Stimulated activated CD8-positive, alpha-beta memory T cell treated with anti-CD3 and anti-CD28 coated beads, Interleukin-7, amount 100 ng/mL, for 1 hour (primary cell): ENCODE measurements around the gene USP32.
"Not testable (repeated sequence)": the region's sequence is repeated elsewhere in the genome, so short reads cannot be mapped to it uniquely, and the experiment has no call there.

Experiments
- DNase-seq, 2 donors: peaks; one replicate each; pipeline ENCODE4 v3.0.0-alpha.2; 2020; ENCODE audit warnings: low read depth in 2 of 2

USP32 gene

GRCh38 chr17:60231691-60232090, 160.2 kb downstream of the USP32 start:
- DNase-seq: no peak

- no peak for DNase-seq
These were observed 160.7 kb downstream of the USP32 start for GRCh38 chr17:60231234-60231633.

GRCh38 chr17:60230358-60230757, 161.6 kb downstream of the USP32 start:
- no peak for DNase-seq

- no peak for DNase-seq
These were observed 162.6 kb downstream of the USP32 start for GRCh38 chr17:60229188-60229802.

- not testable (repeated sequence) for DNase-seq
These were observed 164.7 kb downstream of the USP32 start for GRCh38 chr17:60227276-60227675.

GRCh38 chr17:60224064-60224463, 167.9 kb downstream of the USP32 start:
- DNase-seq: no peak

GRCh38 chr17:60223456-60223855, 168.5 kb downstream of the USP32 start:
- no peak for DNase-seq

GRCh38 chr17:60218774-60219173, 173.2 kb downstream of the USP32 start:
- not testable (repeated sequence) for DNase-seq

GRCh38 chr17:60215895-60216294, 176.0 kb downstream of the USP32 start:
- DNase-seq: not testable (repeated sequence)

GRCh38 chr17:60211282-60211681, 180.7 kb downstream of the USP32 start:
- DNase-seq: not testable (repeated sequence)

- not testable (repeated sequence) for DNase-seq
These were observed 183.6 kb downstream of the USP32 start for GRCh38 chr17:60208302-60208701.

- not testable (repeated sequence) for DNase-seq
These were observed 186.2 kb downstream of the USP32 start for GRCh38 chr17:60205782-60206181.

- DNase-seq: not testable (repeated sequence)
These were observed 193.3 kb downstream of the USP32 start for GRCh38 chr17:60198630-60199029.

GRCh38 chr17:60194141-60194540, 197.8 kb downstream of the USP32 start:
- DNase-seq: not testable (repeated sequence)

GRCh38 chr17:60193482-60193881, 198.5 kb downstream of the USP32 start:
- no peak for DNase-seq

GRCh38 chr17:60193032-60193431, 198.9 kb downstream of the USP32 start:
- DNase-seq: not testable (repeated sequence)

- DNase-seq: not testable (repeated sequence)
These were observed 201.9 kb downstream of the USP32 start for GRCh38 chr17:60190032-60190431.

GRCh38 chr17:60188759-60189158, 203.2 kb downstream of the USP32 start:
- DNase-seq: no peak

GRCh38 chr17:60186846-60187745, 204.8 kb downstream of the USP32 start:
- not testable (repeated sequence) for DNase-seq

GRCh38 chr17:60186372-60186771, 205.6 kb downstream of the USP32 start:
- DNase-seq: not testable (repeated sequence)

- not testable (repeated sequence) for DNase-seq
These were observed 211.6 kb downstream of the USP32 start for GRCh38 chr17:60180380-60180779.

GRCh38 chr17:60178180-60178579, 213.8 kb downstream of the USP32 start:
- not testable (repeated sequence) for DNase-seq

GRCh38 chr17:60176763-60177162, 215.2 kb downstream of the USP32 start:
- not testable (repeated sequence) for DNase-seq
